ENCODE results near the gene ZNF565. TPM values are rescaled to one million over a fixed set of nuclear protein-coding genes. Genes with fewer than 3 reads are reported as not detected.
A peak's percentile ranks its signal among the peaks of the same experiment; 100 is the strongest.

ZNF565 gene
- total and polyA plus RNA-seq, 2 of the 13 experiments (the other 11 are each of a cell fraction or from before 2014, with no cell fraction given): 1.8 to 5.2 TPM

GRCh38 chr19:36215276-36216123 lies 1.0 kb upstream of the ZNF565 start (continued):
- TF ChIP-seq ZNF687 (CRISPR knock-in tag; IDR thresholded peaks at IDR 0.05): no peak
- TF ChIP-seq ZBTB7B (CRISPR knock-in tag; IDR thresholded peaks at IDR 0.05): 0 out of 2 replicates have a peak, but pooled peaks have one; percentile 7
- TF ChIP-seq ZNF891 (CRISPR knock-in tag; IDR thresholded peaks at IDR 0.05): no peak
- no peak for TF ChIP-seq ZNF143 (CRISPR knock-in tag; IDR thresholded peaks at IDR 0.05)
- 0 out of 2 replicates have a peak, but pooled peaks have one; percentile 17 for TF ChIP-seq NR2F2 (IDR thresholded peaks at IDR 0.05; ENCODE audit: borderline replicate concordance, low read depth)
- TF ChIP-seq ZMAT3 (CRISPR knock-in tag; conservative IDR thresholded peaks at IDR 0.05): peak; percentile 52
- no peak for TF ChIP-seq GTF2F1 (IDR thresholded peaks at IDR 0.05; ENCODE audit: low read length)
- TF ChIP-seq HDAC1 (CRISPR knock-in tag; IDR thresholded peaks at IDR 0.05): peak; percentile 8; the same call in 1 of the 2 replicates
- TF ChIP-seq ZNF234 (CRISPR knock-in tag; conservative IDR thresholded peaks at IDR 0.05): no peak
- TF ChIP-seq, protein P1, sequence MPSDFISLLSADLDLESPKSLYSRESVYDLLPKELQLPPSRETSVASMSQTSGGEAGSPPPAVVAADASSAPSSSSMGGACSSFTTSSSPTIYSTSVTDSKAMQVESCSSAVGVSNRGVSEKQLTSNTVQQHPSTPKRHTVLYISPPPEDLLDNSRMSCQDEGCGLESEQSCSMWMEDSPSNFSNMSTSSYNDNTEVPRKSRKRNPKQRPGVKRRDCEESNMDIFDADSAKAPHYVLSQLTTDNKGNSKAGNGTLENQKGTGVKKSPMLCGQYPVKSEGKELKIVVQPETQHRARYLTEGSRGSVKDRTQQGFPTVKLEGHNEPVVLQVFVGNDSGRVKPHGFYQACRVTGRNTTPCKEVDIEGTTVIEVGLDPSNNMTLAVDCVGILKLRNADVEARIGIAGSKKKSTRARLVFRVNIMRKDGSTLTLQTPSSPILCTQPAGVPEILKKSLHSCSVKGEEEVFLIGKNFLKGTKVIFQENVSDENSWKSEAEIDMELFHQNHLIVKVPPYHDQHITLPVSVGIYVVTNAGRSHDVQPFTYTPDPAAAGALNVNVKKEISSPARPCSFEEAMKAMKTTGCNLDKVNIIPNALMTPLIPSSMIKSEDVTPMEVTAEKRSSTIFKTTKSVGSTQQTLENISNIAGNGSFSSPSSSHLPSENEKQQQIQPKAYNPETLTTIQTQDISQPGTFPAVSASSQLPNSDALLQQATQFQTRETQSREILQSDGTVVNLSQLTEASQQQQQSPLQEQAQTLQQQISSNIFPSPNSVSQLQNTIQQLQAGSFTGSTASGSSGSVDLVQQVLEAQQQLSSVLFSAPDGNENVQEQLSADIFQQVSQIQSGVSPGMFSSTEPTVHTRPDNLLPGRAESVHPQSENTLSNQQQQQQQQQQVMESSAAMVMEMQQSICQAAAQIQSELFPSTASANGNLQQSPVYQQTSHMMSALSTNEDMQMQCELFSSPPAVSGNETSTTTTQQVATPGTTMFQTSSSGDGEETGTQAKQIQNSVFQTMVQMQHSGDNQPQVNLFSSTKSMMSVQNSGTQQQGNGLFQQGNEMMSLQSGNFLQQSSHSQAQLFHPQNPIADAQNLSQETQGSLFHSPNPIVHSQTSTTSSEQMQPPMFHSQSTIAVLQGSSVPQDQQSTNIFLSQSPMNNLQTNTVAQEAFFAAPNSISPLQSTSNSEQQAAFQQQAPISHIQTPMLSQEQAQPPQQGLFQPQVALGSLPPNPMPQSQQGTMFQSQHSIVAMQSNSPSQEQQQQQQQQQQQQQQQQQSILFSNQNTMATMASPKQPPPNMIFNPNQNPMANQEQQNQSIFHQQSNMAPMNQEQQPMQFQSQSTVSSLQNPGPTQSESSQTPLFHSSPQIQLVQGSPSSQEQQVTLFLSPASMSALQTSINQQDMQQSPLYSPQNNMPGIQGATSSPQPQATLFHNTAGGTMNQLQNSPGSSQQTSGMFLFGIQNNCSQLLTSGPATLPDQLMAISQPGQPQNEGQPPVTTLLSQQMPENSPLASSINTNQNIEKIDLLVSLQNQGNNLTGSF (CRISPR knock-in tag; IDR thresholded peaks at IDR 0.05): 0 out of 2 replicates have a peak, but pooled peaks have one; percentile 56
- TF ChIP-seq ZNF3 (CRISPR knock-in tag; IDR thresholded peaks at IDR 0.05): peak; percentile 60
- TF ChIP-seq JUNB (CRISPR knock-in tag; IDR thresholded peaks at IDR 0.05; ENCODE audit: borderline replicate concordance): 0 out of 2 replicates have a peak, but pooled peaks have one; percentile 27
- TF ChIP-seq, protein P2, sequence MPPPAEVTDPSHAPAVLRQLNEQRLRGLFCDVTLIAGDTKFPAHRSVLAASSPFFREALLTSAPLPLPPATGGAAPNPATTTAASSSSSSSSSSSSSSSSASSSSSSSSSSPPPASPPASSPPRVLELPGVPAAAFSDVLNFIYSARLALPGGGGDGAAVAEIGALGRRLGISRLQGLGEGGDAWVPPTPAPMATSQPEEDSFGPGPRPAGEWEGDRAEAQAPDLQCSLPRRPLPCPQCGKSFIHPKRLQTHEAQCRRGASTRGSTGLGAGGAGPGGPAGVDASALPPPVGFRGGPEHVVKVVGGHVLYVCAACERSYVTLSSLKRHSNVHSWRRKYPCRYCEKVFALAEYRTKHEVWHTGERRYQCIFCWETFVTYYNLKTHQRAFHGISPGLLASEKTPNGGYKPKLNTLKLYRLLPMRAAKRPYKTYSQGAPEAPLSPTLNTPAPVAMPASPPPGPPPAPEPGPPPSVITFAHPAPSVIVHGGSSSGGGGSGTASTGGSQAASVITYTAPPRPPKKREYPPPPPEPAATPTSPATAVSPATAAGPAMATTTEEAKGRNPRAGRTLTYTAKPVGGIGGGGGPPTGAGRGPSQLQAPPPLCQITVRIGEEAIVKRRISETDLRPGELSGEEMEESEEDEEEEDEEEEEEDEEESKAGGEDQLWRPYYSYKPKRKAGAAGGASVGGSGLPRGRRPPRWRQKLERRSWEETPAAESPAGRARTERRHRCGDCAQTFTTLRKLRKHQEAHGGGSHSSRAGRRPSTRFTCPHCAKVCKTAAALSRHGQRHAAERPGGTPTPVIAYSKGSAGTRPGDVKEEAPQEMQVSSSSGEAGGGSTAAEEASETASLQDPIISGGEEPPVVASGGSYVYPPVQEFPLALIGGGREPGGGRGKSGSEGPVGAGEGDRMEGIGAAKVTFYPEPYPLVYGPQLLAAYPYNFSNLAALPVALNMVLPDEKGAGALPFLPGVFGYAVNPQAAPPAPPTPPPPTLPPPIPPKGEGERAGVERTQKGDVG (CRISPR knock-in tag; IDR thresholded peaks at IDR 0.05; ENCODE audit: borderline replicate concordance): 0 out of 2 replicates have a peak, but pooled peaks have one; percentile 15

Measured in HepG2 (cell line).